Nucleus accumbens (tissue), 56 donors: Measurements from ENCODE around the gene PHACTR1.

ENCODE experiments used
- DNase-seq, 56 donors: peaks; one replicate each; lab custom pipeline; 2025; lab: John Stamatoyannopoulos, UW

The PHACTR1 gene

GRCh38 chr6:13012296-13012695 is 295.7 kb downstream of the PHACTR1 start:
- DNase-seq: no peak

GRCh38 chr6:13012977-13013680 is 296.6 kb downstream of the PHACTR1 start:
- peak in 28 of 56 donors; percentile 7 to 69 (median 31) for DNase-seq

- DNase-seq: peak in 16 of 56 donors; percentile 14 to 75 (median 29)
These were observed 297.3 kb downstream of the PHACTR1 start for GRCh38 chr6:13013681-13014503.

GRCh38 chr6:13014504-13015378 is 298.2 kb downstream of the PHACTR1 start:
- peak in 10 of 56 donors; percentile 6 to 59 (median 35) for DNase-seq

GRCh38 chr6:13015379-13015681 is 298.8 kb downstream of the PHACTR1 start:
- no peak for DNase-seq

- no peak for DNase-seq
These were observed 308.0 kb downstream of the PHACTR1 start for GRCh38 chr6:13024616-13025015.

GRCh38 chr6:13025893-13026499 is 309.4 kb downstream of the PHACTR1 start:
- no peak for DNase-seq

- no peak for DNase-seq
These were observed 310.0 kb downstream of the PHACTR1 start for GRCh38 chr6:13026557-13026956.

- DNase-seq: no peak
These were observed 310.6 kb downstream of the PHACTR1 start for GRCh38 chr6:13027207-13027606.

GRCh38 chr6:13030396-13030795 is 313.8 kb downstream of the PHACTR1 start:
- DNase-seq: no peak

- no peak for DNase-seq
These were observed 316.0 kb downstream of the PHACTR1 start for GRCh38 chr6:13032566-13032965.

GRCh38 chr6:13033145-13033544 is 316.6 kb downstream of the PHACTR1 start:
- no peak for DNase-seq

- no peak for DNase-seq
These were observed 317.7 kb downstream of the PHACTR1 start for GRCh38 chr6:13034316-13034715.

- DNase-seq: no peak
These were observed 319.0 kb downstream of the PHACTR1 start for GRCh38 chr6:13035606-13036005.

GRCh38 chr6:13038315-13038714 is 321.7 kb downstream of the PHACTR1 start:
- no peak for DNase-seq

- DNase-seq: peak in 2 of 56 donors; percentile 3 to 23
These were observed 322.2 kb downstream of the PHACTR1 start for GRCh38 chr6:13038741-13039190.

GRCh38 chr6:13044390-13044789 is 327.8 kb downstream of the PHACTR1 start:
- DNase-seq: peak in 8 of 56 donors; percentile 2 to 53 (median 20)

- no peak for DNase-seq
These were observed 328.3 kb downstream of the PHACTR1 start for GRCh38 chr6:13044896-13045295.

GRCh38 chr6:13045676-13046075 is 329.1 kb downstream of the PHACTR1 start:
- no peak for DNase-seq

GRCh38 chr6:13046084-13046483 is 329.5 kb downstream of the PHACTR1 start:
- no peak for DNase-seq
